Stimulated activated CD4-positive, alpha-beta T cell treated with anti-CD3 and anti-CD28 coated beads, Interleukin-2, amount 100 ng/mL, for 24 hours (primary cell): ENCODE results near the gene PDLIM4.

Experiments used
- DNase-seq, 2 donors: peaks; one replicate each; pipeline ENCODE4 v3.0.0-alpha.2; 2020

PDLIM4 gene

DNA sequence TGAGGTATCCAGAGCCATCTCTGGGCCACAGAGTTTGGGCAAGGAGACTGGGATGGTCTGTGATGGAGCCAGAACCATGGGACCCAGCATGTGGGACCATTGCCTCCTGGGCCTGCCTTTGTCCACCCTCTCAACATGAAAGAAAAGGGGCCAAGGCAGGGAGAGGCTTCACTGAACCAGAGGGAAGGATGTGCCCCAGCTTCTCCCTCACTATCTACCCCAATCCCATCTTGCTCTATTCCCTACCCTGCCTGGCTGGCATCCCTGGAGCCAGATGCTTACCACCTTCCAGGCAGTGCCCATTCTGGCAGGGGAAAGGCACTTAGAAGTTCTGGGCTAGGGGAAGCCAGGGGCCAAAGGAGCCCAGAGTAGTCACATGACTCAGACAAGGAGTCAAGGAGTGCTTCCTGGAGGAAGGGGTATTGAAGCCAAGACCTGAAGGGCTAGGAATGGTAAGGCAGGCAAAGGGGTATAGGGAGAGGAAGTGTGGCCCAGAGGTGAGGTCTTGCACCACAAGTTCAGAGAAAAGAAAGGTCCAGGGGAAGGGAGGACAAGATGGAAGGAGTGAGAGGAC, 9.8 kb downstream of the PDLIM4 start:
- peak in 1 of 2 donors; percentile 15 for DNase-seq

GRCh38 chr5:132267931-132268768, 10.7 kb downstream of the PDLIM4 start:
- peak in 1 of 2 donors; percentile 14 for DNase-seq

DNA sequence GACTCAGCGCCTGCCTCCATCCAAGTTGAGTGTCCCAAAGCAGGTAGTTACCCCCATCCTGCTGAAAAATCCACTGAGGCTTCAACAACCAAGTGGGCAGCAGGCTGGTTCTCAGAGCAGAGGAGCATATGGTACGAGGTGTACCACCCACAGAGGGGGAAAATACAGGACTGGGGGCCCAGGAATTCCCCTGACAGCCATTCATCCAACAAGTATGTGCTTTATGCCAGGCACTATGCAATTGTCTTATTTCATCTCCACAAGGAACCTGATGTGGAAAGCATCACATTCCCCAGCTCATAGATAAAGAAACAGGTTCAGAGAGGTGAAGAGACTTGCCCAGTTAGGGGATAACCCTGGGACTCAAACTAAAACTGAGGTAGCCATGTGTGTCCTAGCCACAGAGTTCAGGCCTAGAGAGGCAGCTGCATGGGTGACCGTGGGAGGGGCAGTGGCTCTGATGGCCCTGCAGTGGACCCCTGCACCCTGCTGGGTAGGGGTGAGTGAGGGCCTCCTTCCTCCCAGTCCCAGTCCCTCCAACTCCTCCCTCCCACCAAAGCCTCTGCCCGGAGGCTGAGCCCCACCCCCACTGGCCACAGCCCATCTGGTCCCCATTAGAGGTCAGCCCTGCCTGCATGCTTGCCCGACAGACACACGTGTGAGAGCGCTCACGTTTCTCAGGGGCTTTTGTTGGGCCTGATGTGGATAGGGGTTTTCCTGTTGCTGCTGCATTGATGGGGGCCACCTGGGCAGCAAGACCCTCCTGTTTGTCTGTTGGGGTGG, 11.5 kb downstream of the PDLIM4 start:
- peak in 1 of 2 donors; percentile 12 for DNase-seq

- DNase-seq: peak in 1 of 2 donors; percentile 12
These were observed 12.3 kb downstream of the PDLIM4 start for GRCh38 chr5:132269635-132270334.

GRCh38 chr5:132270335-132270665, 12.8 kb downstream of the PDLIM4 start:
- no peak for DNase-seq

GRCh38 chr5:132270706-132271105, 13.2 kb downstream of the PDLIM4 start:
- peak in 1 of 2 donors; percentile 15 for DNase-seq

- peak in 1 of 2 donors; percentile 13 for DNase-seq
These were observed 14.1 kb downstream of the PDLIM4 start for GRCh38 chr5:132271251-132272246.

- peak; percentile 80 to 83 for DNase-seq
These were observed 15.1 kb downstream of the PDLIM4 start for GRCh38 chr5:132272311-132273210.

- DNase-seq: no peak
These were observed 16.1 kb downstream of the PDLIM4 start for GRCh38 chr5:132273631-132274030.

GRCh38 chr5:132274050-132274792, 16.7 kb downstream of the PDLIM4 start:
- DNase-seq: no peak

GRCh38 chr5:132275367-132276220, 18.1 kb downstream of the PDLIM4 start:
- DNase-seq: no peak

DNA sequence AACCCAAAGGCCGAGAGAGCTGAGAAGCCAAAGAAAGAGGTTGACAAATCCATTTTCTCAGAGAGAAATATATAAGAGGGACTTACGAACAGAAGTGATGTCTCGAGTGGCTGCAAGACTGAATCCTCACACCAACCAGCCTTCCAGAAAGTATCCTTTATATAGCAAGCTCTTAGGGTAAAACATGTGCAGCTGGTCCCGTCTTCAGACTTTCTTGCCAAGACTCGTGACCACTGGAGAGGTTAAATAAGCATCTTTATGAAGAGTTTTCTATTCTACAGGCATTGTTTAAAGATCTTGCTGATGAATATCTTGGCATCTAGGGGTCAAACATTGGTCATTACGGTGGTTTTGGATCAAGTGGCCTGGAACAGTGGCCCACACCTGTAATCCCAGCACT, 19.8 kb downstream of the PDLIM4 start:
- no peak for DNase-seq

GRCh38 chr5:132277971-132278853, 20.7 kb downstream of the PDLIM4 start:
- DNase-seq: no peak

- DNase-seq: no peak
These were observed 22.3 kb downstream of the PDLIM4 start for GRCh38 chr5:132279801-132280200.

- no peak for DNase-seq
These were observed 23.1 kb downstream of the PDLIM4 start for GRCh38 chr5:132280371-132281240.

DNA sequence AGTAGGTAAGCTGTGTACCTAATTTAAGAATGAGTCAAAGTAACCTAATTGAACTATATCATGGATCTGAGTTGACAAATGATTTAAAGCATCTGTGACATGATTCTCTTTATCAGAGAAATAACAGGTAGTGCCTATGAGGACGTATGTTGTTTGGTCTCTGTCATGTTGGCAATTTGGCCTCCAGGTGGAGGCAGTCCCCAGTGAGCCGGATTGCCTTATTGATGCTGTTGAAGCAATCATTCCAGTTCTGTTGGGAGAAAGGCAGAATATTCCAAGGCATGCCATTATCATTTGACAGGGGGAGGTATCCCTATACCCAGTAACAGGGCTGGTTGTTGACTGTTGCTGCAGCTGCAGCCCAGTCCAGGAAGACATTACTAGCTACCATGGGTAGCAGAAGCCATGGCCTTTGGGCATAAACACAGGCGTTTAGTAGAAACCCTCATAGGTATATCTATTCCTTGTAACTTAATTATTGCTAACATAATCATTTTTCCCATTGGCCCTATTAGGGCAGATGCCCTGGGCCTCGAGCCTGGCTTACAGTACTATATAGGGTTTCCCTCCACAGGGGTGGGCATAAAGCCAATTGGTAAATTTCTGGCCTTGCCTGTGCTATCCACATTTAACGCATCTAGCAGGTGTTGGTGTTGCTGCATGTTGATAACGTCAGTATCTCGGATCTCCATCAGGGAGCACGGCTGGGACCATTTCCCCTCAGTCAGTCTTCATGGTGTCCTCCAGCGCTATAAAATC, 24.5 kb downstream of the PDLIM4 start:
- no peak for DNase-seq
